HepG2 (cell line): Measurements from ENCODE around the gene RALBP1.
"Not testable (repeated sequence)": the region's sequence is repeated elsewhere in the genome, so short reads cannot be mapped to it uniquely, and the experiment has no call there.

Source experiments
- ASH2L ChIP-seq: fragments of 300-600, 200-600 bp; sonication (generic); IDR thresholded peaks from 2 replicates; pipeline ENCODE4 v1.7.0; 2017; ENCODE audit warnings: low read depth, mild to moderate bottlenecking, moderate library complexity, mixed read lengths, low read length; ENCODE audit not compliant: insufficient read length
- EHMT2 ChIP-seq: fragments of 200-600 bp; sonication (generic); IDR thresholded peaks from 2 replicates; pipeline ENCODE4 v1.7.0; 2017; ENCODE audit warnings: antibody characterized with exemption, low read depth, low read length, borderline replicate concordance
- EP300 ChIP-seq, 3 experiments: sonication (generic) in 1 of 3; formaldehyde crosslinking in 1 of 3; IDR thresholded peaks; 2 replicates each; pipeline versions ENCODE4 v1.5.1 to v1.6.1; 2011 to 2020; ENCODE audit warnings: low read depth in 2 of 3, low read length in 2 of 3, borderline replicate concordance in 1 of 3, improper control_type of control experiment in 1 of 3, mild to moderate bottlenecking in 1 of 3, missing genetic modification reagents in 1 of 3, moderate library complexity in 1 of 3
- FOXA3 ChIP-seq: IDR thresholded peaks from 2 replicates; pipeline ENCODE4 v1.6.1; 2016; ENCODE audit warnings: missing genetic modification reagents, missing compliant biosample characterization
- HDAC2 ChIP-seq: sonication (generic); formaldehyde crosslinking; IDR thresholded peaks from 2 replicates; pipeline ENCODE4 v1.4.0; 2020; ENCODE audit warnings: missing genetic modification reagents
- HNRNPUL1 ChIP-seq: fragments of 200-400 bp; formaldehyde crosslinking; IDR thresholded peaks from 2 replicates; pipeline ENCODE4 v1.6.1; 2017; ENCODE audit warnings: low read depth, mild to moderate bottlenecking, low read length, moderate library complexity
- KLF12 ChIP-seq: sonication (generic); formaldehyde crosslinking; IDR thresholded peaks from 2 replicates; pipeline ENCODE4 v1.4.0; 2020; ENCODE audit warnings: missing genetic modification reagents, borderline replicate concordance
- POLR2A ChIP-seq, 2 experiments: IDR thresholded peaks; 2 replicates each; pipeline ENCODE4 v1.6.1; 2011; ENCODE audit warnings: low read depth in 2 of 2, low read length in 2 of 2, mild to moderate bottlenecking in 1 of 2, moderate library complexity in 1 of 2; ENCODE audit not compliant: insufficient read depth in 1 of 2
- RERE ChIP-seq: IDR thresholded peaks from 2 replicates; pipeline ENCODE4 v1.6.1; 2016; ENCODE audit warnings: low read depth, missing genetic modification reagents, missing compliant biosample characterization
- RFX5 ChIP-seq: IDR thresholded peaks from 2 replicates; pipeline ENCODE4 v1.6.1; 2011; ENCODE audit warnings: low read depth, low read length, improper control_type of control experiment
- ZSCAN21 ChIP-seq: sonication (generic); formaldehyde crosslinking; IDR thresholded peaks from 2 replicates; pipeline ENCODE4 v1.8.0; 2022; ENCODE audit warnings: mild to moderate bottlenecking, missing genetic modification reagents, moderate library complexity, borderline replicate concordance

DNA sequence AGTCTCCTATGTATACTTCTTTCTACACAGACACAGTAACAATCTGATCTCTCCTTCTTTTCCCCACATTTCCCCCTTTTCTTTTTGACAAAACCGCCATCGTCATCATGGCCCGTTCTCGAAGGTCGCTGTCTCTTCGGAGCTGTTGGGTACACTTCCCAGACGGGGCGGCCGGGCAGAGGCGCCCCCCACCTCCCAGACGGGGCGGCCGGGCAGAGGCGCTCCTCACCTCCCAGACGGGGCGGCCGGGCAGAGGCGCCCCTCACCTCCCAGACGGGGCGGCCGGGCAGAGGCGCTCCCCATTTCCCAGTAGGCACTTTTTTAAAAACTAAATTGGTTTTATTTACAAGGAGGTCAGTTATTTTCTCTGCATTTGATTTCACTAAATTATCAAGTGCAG, 45.0 kb upstream of the RALBP1 start:
- TF ChIP-seq RFX5; EP300 (IDR thresholded peaks at IDR 0.05; ENCODE audit: low read depth in 2 of 2, low read length in 2 of 2); EP300 (CRISPR knock-in tag; IDR thresholded peaks at IDR 0.05; ENCODE audit: borderline replicate concordance); POLR2A (IDR thresholded peaks at IDR 0.05; ENCODE audit: insufficient read depth in 1 of 2, low read depth in 2 of 2, low read length in 2 of 2); ASH2L; RERE (CRISPR knock-in tag); EHMT2; HDAC2 (CRISPR knock-in tag); KLF12 (CRISPR knock-in tag); ZSCAN21 (CRISPR knock-in tag); HNRNPUL1; FOXA3: not testable (repeated sequence)
